Spleen (tissue), 7 donors: ENCODE results near the gene FKBP15.

Experiments
- CTCF ChIP-seq, 11 experiments: fragments of 200-600 bp in 7 of 11; fragments of 450-650 bp in 4 of 11; sonication (generic) in 4 of 11; IDR thresholded peaks in 8 of 11; conservative IDR thresholded peaks in 3 of 11; 1 replicate in 7 of 11; 2 replicates in 4 of 11; pipeline versions ENCODE4 v1.4.0 to v1.8.0; 2016 to 2021; ENCODE audit warnings: antibody characterized with exemption in 11 of 11, inconsistent platforms in 4 of 11, mild to moderate bottlenecking in 1 of 11
- POLR2A ChIP-seq, 3 donors: fragments of 450-650 bp; IDR thresholded peaks; one replicate each; pipeline ENCODE4 v1.5.1; 2017; ENCODE audit warnings: antibody characterized with exemption in 3 of 3, mild to moderate bottlenecking in 1 of 3
- POLR2AphosphoS5 ChIP-seq, 3 donors: sonication (generic); formaldehyde crosslinking; IDR thresholded peaks; one replicate each; pipeline ENCODE4 v1.5.1; 2017; ENCODE audit warnings: antibody characterized with exemption in 3 of 3
- donor health status: DM: no; HTN: no; CAD: no; lungs with moderate emphysema.
- donor health status: DM: no; HTN: no; CAD: no.
- donor health status: DM: no; HTN: no; CAD: no.

GRCh38 chr9:113269355-113269754, 48.3 kb upstream of the FKBP15 start:
- TF ChIP-seq CTCF (IDR thresholded peaks at IDR 0.05 in 8 of 11, conservative IDR thresholded peaks at IDR 0.05 in 3 of 11) (no peak), POLR2AphosphoS5 (IDR thresholded peaks at IDR 0.05) (no peak), POLR2A (IDR thresholded peaks at IDR 0.05) (no peak)
